GM23338 (cell line): ENCODE results near the gene APIP. TPM values are rescaled to one million over a fixed set of nuclear protein-coding genes. Genes with fewer than 3 reads are reported as not detected.

Experiments
- ATAC-seq: fragments of 200-7000 bp; cut with Tn5 transposase; 3 replicates; pipeline ENCODE4 v1.9.1; 2020
- DNase-seq: peaks from one replicate; pipeline ENCODE4 v3.0.0-alpha.2; 2015; ENCODE audit warnings: low spot score
- H2AFZ ChIP-seq: fragments of 200-600 bp; sonication (generic); 2 replicates; pipeline ENCODE4 v1.8.0; 2016; ENCODE audit warnings: antibody characterized with exemption, mild to moderate bottlenecking, moderate library complexity
- H3F3A ChIP-seq: fragments of 200-600 bp; sonication (generic); replicated peaks from 2 replicates; pipeline ENCODE4 v1.8.0; 2017; ENCODE audit warnings: antibody characterized with exemption, mixed run types, low read depth
- H3K27ac ChIP-seq: fragments of 200-600 bp; sonication (generic); 2 replicates; pipeline ENCODE4 v1.6.1; 2016; ENCODE audit warnings: low read depth
- H3K27me3 ChIP-seq: fragments of 200-600 bp; sonication (generic); 2 replicates; pipeline ENCODE4 v1.8.0; 2016; ENCODE audit warnings: mild to moderate bottlenecking, mixed run types, moderate library complexity; ENCODE audit not compliant: insufficient read depth
- H3K36me3 ChIP-seq: fragments of 200-600 bp; sonication (generic); 2 replicates; pipeline ENCODE4 v1.8.0; 2016; ENCODE audit warnings: mild to moderate bottlenecking; ENCODE audit not compliant: insufficient read depth
- H3K4me1 ChIP-seq: fragments of 200-600 bp; sonication (generic); 2 replicates; pipeline ENCODE4 v1.8.0; 2016; ENCODE audit warnings: mild to moderate bottlenecking, moderate library complexity; ENCODE audit not compliant: insufficient read depth
- H3K4me2 ChIP-seq: fragments of 200-600 bp; sonication (generic); 2 replicates; pipeline ENCODE4 v1.7.1; 2017; ENCODE audit warnings: mixed run types
- H3K4me3 ChIP-seq: fragments of 200-600 bp; sonication (generic); 2 replicates; pipeline ENCODE4 v1.6.1; 2016; ENCODE audit warnings: mixed run types
- H3K79me2 ChIP-seq: fragments of 200-600 bp; sonication (generic); replicated peaks from 2 replicates; pipeline ENCODE4 v1.8.0; 2017; ENCODE audit warnings: mild to moderate bottlenecking; ENCODE audit not compliant: insufficient read depth
- H3K9me2 ChIP-seq: fragments of 200-600 bp; sonication (generic); 2 replicates; pipeline ENCODE4 v1.8.0; 2017; ENCODE audit not compliant: insufficient read depth
- H4K20me1 ChIP-seq: fragments of 200-600 bp; sonication (generic); replicated peaks from 2 replicates; pipeline ENCODE4 v1.8.0; 2017; ENCODE audit warnings: mild to moderate bottlenecking; ENCODE audit not compliant: insufficient read depth
- H3K27ac Mint-ChIP-seq: 2 replicates; pipeline ENCODE4 v1.8.0; 2020; ENCODE audit warnings: inconsistent platforms, mild to moderate bottlenecking, moderate library complexity, mixed read lengths
- H3K27me3 Mint-ChIP-seq: 3 replicates; pipeline ENCODE4 v1.8.0; 2022; ENCODE audit warnings: low read depth, mild to moderate bottlenecking, moderate library complexity, mixed read lengths, inconsistent platforms; ENCODE audit not compliant: insufficient read depth, poor library complexity
- H3K36me3 Mint-ChIP-seq: 3 replicates; pipeline ENCODE4 v1.8.0; 2021; ENCODE audit warnings: low read depth, mild to moderate bottlenecking, inconsistent platforms, moderate library complexity, mixed read lengths
- H3K4me1 Mint-ChIP-seq: 3 replicates; pipeline ENCODE4 v1.8.0; 2020; ENCODE audit warnings: mild to moderate bottlenecking, inconsistent platforms, mixed read lengths
- H3K4me3 Mint-ChIP-seq: 3 replicates; pipeline ENCODE4 v1.8.0; 2021; ENCODE audit warnings: moderate library complexity, mild to moderate bottlenecking, inconsistent platforms, mixed read lengths
- H3K9me3 Mint-ChIP-seq: 3 replicates; pipeline ENCODE4 v1.8.0; 2020; ENCODE audit warnings: moderate library complexity, mild to moderate bottlenecking, inconsistent platforms, mixed read lengths
- CREB1 ChIP-seq: fragments of 250-450 bp; sonication (Bioruptor Pico); IDR thresholded peaks from 2 replicates; pipeline ENCODE4 v1.5.0; 2020; ENCODE audit warnings: low read depth, mild to moderate bottlenecking, moderate library complexity
- EZH2 ChIP-seq: fragments of 200-600 bp; sonication (generic); IDR thresholded peaks from one replicate; pipeline ENCODE4 v1.8.0; 2017; ENCODE audit warnings: antibody characterized with exemption, mild to moderate bottlenecking, low read depth; ENCODE audit not compliant: unreplicated experiment
- EZH2phosphoT487 ChIP-seq: fragments of 200-600 bp; sonication (generic); IDR thresholded peaks from one replicate; pipeline ENCODE4 v1.8.1; 2018; ENCODE audit warnings: antibody characterized with exemption; ENCODE audit not compliant: unreplicated experiment
- JUNB ChIP-seq: IDR thresholded peaks from one replicate; pipeline ENCODE4 v1.6.1; 2016; ENCODE audit warnings: antibody characterized with exemption; ENCODE audit not compliant: unreplicated experiment
- NANOG ChIP-seq: IDR thresholded peaks from 2 replicates; pipeline ENCODE4 v1.6.1; 2016; ENCODE audit warnings: antibody characterized with exemption, borderline replicate concordance
- POLR2AphosphoS5 ChIP-seq: IDR thresholded peaks from 2 replicates; pipeline ENCODE4 v1.6.1; 2016; ENCODE audit warnings: antibody characterized with exemption, low read depth
- STAT1 ChIP-seq: IDR thresholded peaks from one replicate; pipeline ENCODE4 v1.6.1; 2016; ENCODE audit warnings: antibody characterized with exemption; ENCODE audit not compliant: unreplicated experiment
- ZNF114 ChIP-seq: fragments of 250-450 bp; sonication (Bioruptor Pico); IDR thresholded peaks from 2 replicates; pipeline ENCODE4 v1.5.0; 2020; ENCODE audit warnings: mild to moderate bottlenecking, moderate library complexity
- ZNF331 ChIP-seq: fragments of 250-450 bp; sonication (Bioruptor Pico); IDR thresholded peaks from 2 replicates; pipeline ENCODE4 v1.5.0; 2020; ENCODE audit warnings: low read depth, mild to moderate bottlenecking, moderate library complexity
- polyA plus RNA-seq: library from polyadenylated mRNA; unstranded; fragments of >200 nt; fragmentation: Nextera tagmentation; extraction: Ambion mirVana; gene quantifications from 2 replicates; pipeline ENCODE4 v1.2.1, GENCODE V29; 2016
- total RNA-seq: library from RNA; depleted of rRNA; stranded (reverse); fragments of >200 nt; shearing (Covaris generic); gene quantifications from 2 replicates; pipeline ENCODE4 v1.2.3, GENCODE V29; 2014
- TF ChIP-seq, protein P1 (sequence below): IDR thresholded peaks from one replicate; pipeline ENCODE4 v1.6.1; 2018; ENCODE audit warnings: antibody characterized with exemption; ENCODE audit not compliant: unreplicated experiment
- TF ChIP-seq, protein P2 (sequence below): fragments of 250-450 bp; sonication (Bioruptor Pico); IDR thresholded peaks from 2 replicates; pipeline ENCODE4 v1.5.0; 2020; ENCODE audit warnings: mild to moderate bottlenecking, moderate library complexity
- TF ChIP-seq, protein P3 (sequence below), 2 experiments: fragments of 200-600 bp in 1 of 2; sonication (generic) in 1 of 2; conservative IDR thresholded peaks; 2 replicates each; pipeline versions ENCODE4 v1.5.1 to v1.6.1; 2016 to 2017; ENCODE audit warnings: antibody characterized with exemption in 2 of 2, low read depth in 2 of 2, mild to moderate bottlenecking in 2 of 2, moderate library complexity in 1 of 2
- TF ChIP-seq, protein P4 (sequence below): IDR thresholded peaks from 2 replicates; pipeline ENCODE4 v1.6.1; 2016; ENCODE audit warnings: antibody characterized with exemption

The APIP gene
- total and polyA plus RNA-seq, 2 experiments from 2014 or later = 35.7 to 50.3 TPM

- H3K4me3 Mint-ChIP-seq = no peak overlapping the region
- no peak for ATAC-seq
- TF ChIP-seq, protein P1, sequence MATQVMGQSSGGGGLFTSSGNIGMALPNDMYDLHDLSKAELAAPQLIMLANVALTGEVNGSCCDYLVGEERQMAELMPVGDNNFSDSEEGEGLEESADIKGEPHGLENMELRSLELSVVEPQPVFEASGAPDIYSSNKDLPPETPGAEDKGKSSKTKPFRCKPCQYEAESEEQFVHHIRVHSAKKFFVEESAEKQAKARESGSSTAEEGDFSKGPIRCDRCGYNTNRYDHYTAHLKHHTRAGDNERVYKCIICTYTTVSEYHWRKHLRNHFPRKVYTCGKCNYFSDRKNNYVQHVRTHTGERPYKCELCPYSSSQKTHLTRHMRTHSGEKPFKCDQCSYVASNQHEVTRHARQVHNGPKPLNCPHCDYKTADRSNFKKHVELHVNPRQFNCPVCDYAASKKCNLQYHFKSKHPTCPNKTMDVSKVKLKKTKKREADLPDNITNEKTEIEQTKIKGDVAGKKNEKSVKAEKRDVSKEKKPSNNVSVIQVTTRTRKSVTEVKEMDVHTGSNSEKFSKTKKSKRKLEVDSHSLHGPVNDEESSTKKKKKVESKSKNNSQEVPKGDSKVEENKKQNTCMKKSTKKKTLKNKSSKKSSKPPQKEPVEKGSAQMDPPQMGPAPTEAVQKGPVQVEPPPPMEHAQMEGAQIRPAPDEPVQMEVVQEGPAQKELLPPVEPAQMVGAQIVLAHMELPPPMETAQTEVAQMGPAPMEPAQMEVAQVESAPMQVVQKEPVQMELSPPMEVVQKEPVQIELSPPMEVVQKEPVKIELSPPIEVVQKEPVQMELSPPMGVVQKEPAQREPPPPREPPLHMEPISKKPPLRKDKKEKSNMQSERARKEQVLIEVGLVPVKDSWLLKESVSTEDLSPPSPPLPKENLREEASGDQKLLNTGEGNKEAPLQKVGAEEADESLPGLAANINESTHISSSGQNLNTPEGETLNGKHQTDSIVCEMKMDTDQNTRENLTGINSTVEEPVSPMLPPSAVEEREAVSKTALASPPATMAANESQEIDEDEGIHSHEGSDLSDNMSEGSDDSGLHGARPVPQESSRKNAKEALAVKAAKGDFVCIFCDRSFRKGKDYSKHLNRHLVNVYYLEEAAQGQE = no peak
- TF ChIP-seq ZNF114 (CRISPR knock-in tag) (no peak), NANOG (no peak), CREB1 (no peak), EZH2phosphoT487 (no peak), JUNB (no peak), STAT1 (no peak), ZNF331 (CRISPR knock-in tag) (no peak), EZH2 (no peak), POLR2AphosphoS5 (no peak)
- TF ChIP-seq, protein P2, sequence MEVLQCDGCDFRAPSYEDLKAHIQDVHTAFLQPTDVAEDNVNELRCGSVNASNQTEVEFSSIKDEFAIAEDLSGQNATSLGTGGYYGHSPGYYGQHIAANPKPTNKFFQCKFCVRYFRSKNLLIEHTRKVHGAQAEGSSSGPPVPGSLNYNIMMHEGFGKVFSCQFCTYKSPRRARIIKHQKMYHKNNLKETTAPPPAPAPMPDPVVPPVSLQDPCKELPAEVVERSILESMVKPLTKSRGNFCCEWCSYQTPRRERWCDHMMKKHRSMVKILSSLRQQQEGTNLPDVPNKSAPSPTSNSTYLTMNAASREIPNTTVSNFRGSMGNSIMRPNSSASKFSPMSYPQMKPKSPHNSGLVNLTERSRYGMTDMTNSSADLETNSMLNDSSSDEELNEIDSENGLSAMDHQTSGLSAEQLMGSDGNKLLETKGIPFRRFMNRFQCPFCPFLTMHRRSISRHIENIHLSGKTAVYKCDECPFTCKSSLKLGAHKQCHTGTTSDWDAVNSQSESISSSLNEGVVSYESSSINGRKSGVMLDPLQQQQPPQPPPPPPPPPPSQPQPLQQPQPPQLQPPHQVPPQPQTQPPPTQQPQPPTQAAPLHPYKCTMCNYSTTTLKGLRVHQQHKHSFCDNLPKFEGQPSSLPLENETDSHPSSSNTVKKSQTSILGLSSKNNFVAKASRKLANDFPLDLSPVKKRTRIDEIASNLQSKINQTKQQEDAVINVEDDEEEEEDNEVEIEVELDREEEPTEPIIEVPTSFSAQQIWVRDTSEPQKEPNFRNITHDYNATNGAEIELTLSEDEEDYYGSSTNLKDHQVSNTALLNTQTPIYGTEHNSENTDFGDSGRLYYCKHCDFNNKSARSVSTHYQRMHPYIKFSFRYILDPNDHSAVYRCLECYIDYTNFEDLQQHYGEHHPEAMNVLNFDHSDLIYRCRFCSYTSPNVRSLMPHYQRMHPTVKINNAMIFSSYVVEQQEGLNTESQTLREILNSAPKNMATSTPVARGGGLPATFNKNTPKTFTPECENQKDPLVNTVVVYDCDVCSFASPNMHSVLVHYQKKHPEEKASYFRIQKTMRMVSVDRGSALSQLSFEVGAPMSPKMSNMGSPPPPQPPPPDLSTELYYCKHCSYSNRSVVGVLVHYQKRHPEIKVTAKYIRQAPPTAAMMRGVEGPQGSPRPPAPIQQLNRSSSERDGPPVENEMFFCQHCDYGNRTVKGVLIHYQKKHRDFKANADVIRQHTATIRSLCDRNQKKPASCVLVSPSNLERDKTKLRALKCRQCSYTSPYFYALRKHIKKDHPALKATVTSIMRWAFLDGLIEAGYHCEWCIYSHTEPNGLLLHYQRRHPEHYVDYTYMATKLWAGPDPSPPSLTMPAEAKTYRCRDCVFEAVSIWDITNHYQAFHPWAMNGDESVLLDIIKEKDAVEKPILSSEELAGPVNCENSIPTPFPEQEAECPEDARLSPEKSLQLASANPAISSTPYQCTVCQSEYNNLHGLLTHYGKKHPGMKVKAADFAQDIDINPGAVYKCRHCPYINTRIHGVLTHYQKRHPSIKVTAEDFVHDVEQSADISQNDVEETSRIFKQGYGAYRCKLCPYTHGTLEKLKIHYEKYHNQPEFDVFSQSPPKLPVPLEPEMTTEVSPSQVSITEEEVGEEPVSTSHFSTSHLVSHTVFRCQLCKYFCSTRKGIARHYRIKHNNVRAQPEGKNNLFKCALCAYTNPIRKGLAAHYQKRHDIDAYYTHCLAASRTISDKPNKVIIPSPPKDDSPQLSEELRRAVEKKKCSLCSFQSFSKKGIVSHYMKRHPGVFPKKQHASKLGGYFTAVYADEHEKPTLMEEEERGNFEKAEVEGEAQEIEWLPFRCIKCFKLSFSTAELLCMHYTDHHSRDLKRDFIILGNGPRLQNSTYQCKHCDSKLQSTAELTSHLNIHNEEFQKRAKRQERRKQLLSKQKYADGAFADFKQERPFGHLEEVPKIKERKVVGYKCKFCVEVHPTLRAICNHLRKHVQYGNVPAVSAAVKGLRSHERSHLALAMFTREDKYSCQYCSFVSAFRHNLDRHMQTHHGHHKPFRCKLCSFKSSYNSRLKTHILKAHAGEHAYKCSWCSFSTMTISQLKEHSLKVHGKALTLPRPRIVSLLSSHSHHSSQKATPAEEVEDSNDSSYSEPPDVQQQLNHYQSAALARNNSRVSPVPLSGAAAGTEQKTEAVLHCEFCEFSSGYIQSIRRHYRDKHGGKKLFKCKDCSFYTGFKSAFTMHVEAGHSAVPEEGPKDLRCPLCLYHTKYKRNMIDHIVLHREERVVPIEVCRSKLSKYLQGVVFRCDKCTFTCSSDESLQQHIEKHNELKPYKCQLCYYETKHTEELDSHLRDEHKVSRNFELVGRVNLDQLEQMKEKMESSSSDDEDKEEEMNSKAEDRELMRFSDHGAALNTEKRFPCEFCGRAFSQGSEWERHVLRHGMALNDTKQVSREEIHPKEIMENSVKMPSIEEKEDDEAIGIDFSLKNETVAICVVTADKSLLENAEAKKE (CRISPR knock-in tag) = no peak
- TF ChIP-seq, protein P3, sequence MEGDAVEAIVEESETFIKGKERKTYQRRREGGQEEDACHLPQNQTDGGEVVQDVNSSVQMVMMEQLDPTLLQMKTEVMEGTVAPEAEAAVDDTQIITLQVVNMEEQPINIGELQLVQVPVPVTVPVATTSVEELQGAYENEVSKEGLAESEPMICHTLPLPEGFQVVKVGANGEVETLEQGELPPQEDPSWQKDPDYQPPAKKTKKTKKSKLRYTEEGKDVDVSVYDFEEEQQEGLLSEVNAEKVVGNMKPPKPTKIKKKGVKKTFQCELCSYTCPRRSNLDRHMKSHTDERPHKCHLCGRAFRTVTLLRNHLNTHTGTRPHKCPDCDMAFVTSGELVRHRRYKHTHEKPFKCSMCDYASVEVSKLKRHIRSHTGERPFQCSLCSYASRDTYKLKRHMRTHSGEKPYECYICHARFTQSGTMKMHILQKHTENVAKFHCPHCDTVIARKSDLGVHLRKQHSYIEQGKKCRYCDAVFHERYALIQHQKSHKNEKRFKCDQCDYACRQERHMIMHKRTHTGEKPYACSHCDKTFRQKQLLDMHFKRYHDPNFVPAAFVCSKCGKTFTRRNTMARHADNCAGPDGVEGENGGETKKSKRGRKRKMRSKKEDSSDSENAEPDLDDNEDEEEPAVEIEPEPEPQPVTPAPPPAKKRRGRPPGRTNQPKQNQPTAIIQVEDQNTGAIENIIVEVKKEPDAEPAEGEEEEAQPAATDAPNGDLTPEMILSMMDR (conservative IDR thresholded peaks at IDR 0.05; ENCODE audit: low read depth in 2 of 2) = no peak
- TF ChIP-seq, protein P4, sequence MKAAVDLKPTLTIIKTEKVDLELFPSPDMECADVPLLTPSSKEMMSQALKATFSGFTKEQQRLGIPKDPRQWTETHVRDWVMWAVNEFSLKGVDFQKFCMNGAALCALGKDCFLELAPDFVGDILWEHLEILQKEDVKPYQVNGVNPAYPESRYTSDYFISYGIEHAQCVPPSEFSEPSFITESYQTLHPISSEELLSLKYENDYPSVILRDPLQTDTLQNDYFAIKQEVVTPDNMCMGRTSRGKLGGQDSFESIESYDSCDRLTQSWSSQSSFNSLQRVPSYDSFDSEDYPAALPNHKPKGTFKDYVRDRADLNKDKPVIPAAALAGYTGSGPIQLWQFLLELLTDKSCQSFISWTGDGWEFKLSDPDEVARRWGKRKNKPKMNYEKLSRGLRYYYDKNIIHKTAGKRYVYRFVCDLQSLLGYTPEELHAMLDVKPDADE = no peak
- Histone ChIP-seq H3K27ac (no peak overlapping the region), H3K4me1 (no peaks in the 10 kb centered on the region), H3K79me2 (no peaks in the 10 kb centered on the region), H3K4me2 (no peak overlapping the region), H2AFZ (no peak overlapping the region), H3K36me3 (peaks cover 5% of the 10 kb centered on the region; the same call in 1 of the 2 replicates), H3K27me3 (no peaks in the 10 kb centered on the region), H3K4me3 (no peak overlapping the region), H3F3A (no peaks in the 10 kb centered on the region), H3K9me2 (no peaks in the 10 kb centered on the region), H4K20me1 (no peaks in the 10 kb centered on the region)
- no peaks in the 10 kb centered on the region for H3K9me3 Mint-ChIP-seq
- no peaks in the 10 kb centered on the region for H3K27me3 Mint-ChIP-seq
- H3K4me1 Mint-ChIP-seq = no peaks in the 10 kb centered on the region
- H3K36me3 Mint-ChIP-seq = peaks cover 8% of the 10 kb centered on the region; the same call in 2 of the 3 replicates
- DNase-seq = no peak
- no peak overlapping the region for H3K27ac Mint-ChIP-seq
Measured at GRCh38 chr11:34887260-34887659, 28.9 kb downstream of the APIP start.
